Skin epidermis (tissue), 12 donors: Measurements from ENCODE around the gene SLC25A22.

Experiments
- H3K27ac ChIP-seq, 21 experiments: fragments of 200-600 bp; sonication (generic) in 11 of 21; one replicate each; pipeline ENCODE4 v1.5.0; 2020; ENCODE audit warnings: mild to moderate bottlenecking in 3 of 21, inconsistent platforms in 2 of 21, moderate library complexity in 2 of 21
- H3K4me3 ChIP-seq, 7 experiments: fragments of 200-600 bp; sonication (generic) in 2 of 7; one replicate each; pipeline ENCODE4 v1.5.0; 2020; ENCODE audit warnings: inconsistent platforms in 2 of 7, mild to moderate bottlenecking in 2 of 7, moderate library complexity in 1 of 7

SLC25A22 gene

DNA sequence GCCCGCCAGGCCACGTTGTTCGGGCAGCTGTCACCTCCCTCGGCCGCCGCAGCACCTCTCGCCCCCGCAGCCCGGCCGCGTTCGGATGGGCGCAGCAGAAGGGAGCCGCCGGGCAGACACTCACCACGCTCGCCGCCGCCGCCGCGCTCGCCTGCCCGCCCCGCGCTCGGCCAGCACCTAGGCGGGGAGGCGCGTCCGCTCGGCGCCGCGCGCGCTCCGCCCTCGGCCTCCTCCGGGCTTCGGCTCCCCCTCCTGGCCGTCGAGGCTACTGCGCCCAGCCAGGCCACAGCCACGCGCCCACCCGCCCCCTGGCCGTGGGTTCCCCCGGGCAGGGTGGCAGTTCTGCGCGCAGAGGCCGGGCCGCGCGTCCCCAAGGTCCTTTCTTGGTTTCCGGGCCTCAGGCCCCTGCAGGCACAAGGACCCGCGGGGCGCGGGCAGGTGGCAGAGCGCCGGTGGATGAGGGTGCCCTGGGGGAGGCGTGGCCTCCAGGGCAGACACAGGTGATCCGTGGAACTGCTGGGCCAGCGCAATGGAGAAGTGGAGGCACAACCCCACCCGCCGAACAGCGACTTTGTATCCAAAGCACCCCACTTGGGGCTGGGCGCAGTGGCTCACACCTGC, at the start of gene SLC25A22:
Gene SLC25A22 (minus strand): TSS at position 189 of the 621 bp plus-strand sequence. CDS start 3,275 bp downstream, outside the sequence.
- H3K27ac ChIP-seq, result peak within 1 kb of the TSS; percentile 10 to 91 (median 84)
- peak within 1 kb of the TSS; percentile 63 to 90 (median 77) for H3K4me3 ChIP-seq

DNA sequence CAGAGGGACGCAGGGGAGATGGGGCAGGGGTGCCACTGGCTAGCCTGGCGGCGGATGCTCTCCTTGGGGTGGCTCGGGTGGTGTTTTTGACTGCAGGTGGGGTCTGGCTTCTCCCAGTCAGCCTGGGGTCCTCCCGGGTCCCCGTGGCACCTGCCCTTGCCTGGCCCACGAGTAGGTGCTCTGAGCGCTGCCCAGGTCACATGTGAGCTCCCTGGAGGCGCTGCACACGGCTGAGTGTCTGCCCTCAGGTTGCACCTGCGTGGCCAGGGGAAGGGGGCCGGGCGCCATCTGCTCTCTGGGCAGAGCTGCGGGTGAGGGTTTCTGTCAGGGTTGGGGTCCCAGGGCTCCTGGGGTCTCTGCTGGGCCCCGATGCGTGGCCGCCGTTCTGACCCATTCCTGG, 49.8 kb upstream of the SLC25A22 start:
- no peak overlapping the region for H3K4me3 ChIP-seq
- peak overlapping the region in 1 of 21 experiments; percentile 100 for H3K27ac ChIP-seq

DNA sequence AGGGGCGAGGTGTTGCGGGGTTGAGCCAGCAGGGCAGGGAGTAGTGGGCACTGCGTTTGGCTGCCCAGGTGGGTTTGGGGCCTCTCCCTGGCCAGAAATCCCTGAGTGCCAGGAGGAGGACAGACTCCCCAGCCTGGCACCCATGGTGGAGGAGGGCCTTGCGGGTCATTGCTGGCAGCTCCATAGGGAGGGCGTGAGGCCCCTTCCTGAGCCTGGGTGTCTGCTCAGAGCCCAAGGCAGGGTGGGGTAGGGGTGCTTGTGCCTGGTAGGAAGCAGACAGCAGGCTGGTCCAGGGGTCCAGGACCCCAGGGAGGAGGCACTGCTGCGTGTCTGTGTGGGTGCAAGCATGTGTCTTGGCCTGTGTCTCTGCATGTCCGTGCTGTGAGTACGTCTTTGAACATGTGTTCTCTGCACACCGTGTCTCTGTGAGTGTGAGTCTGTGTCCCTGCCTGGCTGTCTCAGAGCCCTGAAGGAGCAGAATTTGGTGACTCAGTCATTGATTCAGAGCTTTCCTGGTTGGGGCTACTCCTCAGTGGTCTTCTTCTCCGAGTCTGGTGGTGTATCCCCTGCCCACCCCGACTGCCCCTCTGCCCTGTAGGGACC, 48.5 kb upstream of the SLC25A22 start:
- Histone ChIP-seq H3K27ac (peak overlapping the region in 13 of 21 experiments; percentile 8 to 100 (median 99)), H3K4me3 (no peak overlapping the region)

DNA sequence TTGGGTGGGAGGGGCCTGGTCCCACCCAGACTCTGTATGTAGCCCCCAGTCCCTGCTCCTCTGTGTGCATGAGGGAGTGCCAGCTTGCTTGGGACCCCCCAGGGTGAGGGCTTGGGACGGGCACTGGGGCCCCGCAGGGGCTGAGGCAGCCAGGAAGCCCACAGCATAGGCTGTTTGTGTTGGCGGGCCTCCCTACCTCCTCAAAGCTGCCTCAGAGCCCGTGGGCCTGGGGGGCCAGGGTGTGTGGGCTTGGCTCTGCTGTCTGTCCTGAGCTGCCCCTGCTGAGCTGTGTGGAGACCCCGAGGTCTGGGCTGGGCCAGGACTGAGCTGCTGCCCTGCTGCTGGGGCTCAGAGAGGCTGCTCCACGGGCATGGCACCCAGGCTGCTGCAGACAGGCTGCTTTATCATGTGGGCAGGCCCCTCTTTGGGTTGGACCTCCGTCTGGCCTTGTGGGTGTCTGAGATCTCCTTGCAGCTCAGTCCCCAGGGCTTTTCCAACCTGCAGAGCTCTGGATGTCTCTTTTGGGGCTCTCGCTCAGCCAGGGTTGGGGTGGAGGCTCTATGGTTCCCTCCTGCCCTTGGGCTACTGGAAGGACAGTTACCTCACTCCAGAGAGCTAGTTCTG, 47.9 kb upstream of the SLC25A22 start:
- H3K27ac ChIP-seq, result peak overlapping the region in 17 of 21 experiments; percentile 8 to 100 (median 98)

DNA sequence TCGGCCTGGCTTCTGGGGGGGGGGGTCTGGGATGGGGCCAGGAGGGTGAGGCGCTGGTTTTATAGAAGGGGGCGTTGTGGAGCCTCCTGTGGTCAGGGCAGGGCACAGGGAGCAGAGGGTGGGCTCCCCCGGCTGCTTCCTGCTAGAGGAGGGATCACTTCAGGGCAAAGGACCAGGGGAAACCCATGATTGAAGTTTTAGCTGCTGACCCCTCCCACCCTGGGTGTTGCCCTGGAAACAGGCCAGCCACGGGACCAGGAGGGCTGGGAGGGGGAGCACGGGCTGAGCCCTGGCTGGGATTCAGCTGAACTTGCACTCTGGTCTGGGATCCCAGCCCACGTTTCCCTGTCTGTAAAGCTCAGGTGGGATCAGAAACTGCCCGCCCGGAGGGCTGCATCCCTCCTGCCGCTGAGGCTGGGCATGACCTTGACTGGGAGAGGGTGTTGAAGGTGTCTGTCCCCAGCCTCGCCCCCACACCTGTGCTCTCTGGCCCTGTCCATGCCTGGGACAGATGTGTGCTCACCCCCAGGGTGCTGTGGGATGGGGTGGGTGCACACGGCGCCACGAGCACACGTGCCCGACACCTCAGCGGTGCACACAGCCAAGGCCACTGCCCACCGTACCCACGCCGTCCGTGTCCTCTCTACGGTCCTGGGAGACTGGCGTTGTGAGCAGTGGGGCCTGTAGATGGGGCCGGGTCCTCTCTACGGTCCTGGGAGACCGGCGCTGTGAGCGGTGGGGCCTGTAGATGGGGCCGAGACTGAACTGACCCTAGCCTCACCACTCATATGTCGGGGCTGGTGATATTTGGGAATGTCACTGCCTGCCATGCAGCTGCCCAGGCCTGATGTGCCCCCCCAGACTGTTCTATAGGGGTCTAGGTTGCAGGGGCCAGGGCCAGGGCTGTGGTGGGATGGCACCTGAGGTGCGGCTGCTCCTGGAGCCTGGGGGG, 46.9 kb upstream of the SLC25A22 start:
- Histone ChIP-seq H3K27ac (peak overlapping the region; percentile 91 to 100 (median 98)), H3K4me3 (peak overlapping the region; percentile 70 to 99 (median 86))

More for the DNA sequence above, 47.9 kb upstream of the SLC25A22 start:
- H3K4me3 ChIP-seq, result peak overlapping the region in 2 of 7 experiments; percentile 78 to 95

DNA sequence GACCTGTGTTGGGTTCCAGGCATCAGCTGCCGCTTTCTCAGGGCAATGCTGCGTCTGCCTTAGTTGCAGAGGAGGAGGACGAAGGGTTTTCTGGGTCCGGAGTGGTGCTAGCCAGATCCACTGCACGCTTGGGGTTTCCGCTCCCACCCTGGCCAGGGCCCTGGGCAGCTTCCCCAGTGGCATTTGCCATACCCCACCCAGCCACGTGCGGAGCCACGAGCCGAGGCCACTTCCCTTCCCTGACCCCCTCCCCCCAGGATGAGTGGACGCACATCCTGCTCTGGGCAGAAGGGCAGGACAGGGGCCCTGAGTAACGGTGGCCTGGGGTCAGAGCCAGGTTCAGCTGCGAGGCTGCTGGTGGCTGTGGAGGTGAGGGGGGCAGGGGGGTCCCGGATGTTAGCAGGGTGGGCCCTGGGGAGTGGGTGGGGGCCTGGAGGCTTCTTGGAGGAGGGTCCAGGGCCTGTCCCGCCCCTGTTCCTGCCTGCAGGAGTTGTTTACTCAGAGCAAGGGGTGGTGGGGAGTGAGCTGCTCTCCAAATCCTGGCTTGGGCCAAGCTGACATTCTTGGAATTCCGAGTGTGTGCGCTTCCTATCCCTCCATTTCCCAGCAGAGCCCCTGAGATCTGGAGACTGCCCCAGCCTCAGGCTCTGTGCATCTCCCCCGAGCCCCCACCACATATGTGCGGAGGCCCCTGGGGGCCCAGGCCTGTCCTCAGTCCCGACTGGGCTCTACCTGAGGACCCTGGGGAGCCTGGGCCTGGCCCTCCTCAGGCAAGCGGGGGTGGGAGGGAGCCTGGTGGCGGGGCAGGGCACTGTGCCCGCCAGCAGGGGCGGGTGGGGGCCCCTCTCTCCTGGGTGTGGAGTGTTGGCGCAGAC, 46.0 kb upstream of the SLC25A22 start:
- H3K27ac ChIP-seq, result peak overlapping the region; percentile 91 to 100 (median 98)

DNA sequence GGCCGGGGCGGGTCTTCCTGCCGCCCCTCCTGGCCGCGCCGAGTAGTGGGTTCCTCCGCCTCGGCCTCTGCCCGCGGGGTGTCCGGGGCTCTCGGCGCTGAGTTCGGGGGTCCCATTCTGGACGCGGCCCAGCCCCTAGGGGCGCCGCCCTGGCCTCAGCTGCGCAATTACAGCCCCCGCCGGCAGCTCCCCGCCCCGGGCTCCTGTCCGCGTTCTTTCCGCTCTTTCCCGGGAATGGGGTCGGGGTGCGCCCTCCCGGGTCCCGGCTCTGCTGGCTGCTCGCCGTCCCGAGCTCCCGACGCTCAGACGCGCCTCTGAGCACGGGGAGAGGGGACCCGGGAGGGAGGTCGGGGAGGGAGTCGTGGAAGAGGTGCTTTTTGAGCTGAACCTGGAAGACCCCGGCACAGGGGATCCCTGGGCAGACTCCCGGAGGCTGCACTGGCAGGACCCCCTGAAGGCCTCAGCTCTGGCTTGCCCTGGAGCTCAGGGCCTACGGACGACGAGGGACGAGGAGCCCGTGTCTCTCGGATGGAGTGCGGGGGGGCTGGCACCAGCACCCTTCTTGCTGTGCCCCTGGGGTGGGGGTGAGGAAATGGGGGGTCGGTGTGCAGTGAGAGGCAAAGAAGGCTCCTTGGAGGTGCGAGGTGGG, 45.1 kb upstream of the SLC25A22 start:
- H3K27ac ChIP-seq, result peak overlapping the region; percentile 91 to 100 (median 98)
- peak overlapping the region; percentile 70 to 99 (median 86) for H3K4me3 ChIP-seq

More for the DNA sequence above, 46.0 kb upstream of the SLC25A22 start:
- peak overlapping the region; percentile 70 to 99 (median 86) for H3K4me3 ChIP-seq

DNA sequence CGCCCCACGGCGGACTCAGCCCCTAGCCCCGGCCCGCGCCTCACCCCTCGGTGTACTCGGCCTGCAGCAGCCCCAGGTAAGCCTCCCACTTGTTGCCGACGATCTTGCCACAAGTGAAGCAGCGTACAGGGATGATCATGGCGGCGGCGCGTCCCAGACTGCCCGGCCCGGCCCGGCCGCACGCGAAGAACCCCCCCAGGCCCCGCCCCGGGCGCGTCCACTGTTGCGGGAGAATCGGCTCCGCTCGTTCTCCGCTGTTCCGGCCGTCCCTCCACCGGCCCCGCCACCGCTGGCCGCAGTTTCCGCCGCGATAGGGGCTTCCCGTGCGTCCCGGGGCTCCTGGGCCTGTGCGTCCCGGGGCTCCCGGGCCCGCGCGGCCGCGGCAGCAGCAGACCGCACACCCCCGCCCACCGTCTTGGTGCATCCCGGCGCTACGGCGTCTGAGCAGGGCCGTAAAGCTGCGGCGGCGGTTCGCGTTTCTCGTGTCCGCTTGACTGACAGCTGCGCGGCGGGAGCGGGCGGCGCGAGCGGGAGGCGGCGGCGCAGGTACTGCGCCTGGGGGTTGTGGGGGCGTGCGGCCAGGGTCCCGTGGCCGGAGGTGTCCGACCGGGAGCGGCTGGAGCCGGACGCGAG, 44.4 kb upstream of the SLC25A22 start, which contains the start of the genes POLR2L and TSPAN4:
Gene POLR2L (minus strand): TSS at position 160 of the 633 bp plus-strand sequence. CDS start 21 bp downstream, at position 139.
Gene TSPAN4 (plus strand): TSS at position 483 of the 633 bp plus-strand sequence. CDS start 7,453 bp downstream, outside the sequence.
- Histone ChIP-seq H3K27ac (peak within 1 kb of the TSS; percentile 91 to 100 (median 98)), H3K4me3 (peak within 1 kb of the TSS; percentile 70 to 99 (median 86))

DNA sequence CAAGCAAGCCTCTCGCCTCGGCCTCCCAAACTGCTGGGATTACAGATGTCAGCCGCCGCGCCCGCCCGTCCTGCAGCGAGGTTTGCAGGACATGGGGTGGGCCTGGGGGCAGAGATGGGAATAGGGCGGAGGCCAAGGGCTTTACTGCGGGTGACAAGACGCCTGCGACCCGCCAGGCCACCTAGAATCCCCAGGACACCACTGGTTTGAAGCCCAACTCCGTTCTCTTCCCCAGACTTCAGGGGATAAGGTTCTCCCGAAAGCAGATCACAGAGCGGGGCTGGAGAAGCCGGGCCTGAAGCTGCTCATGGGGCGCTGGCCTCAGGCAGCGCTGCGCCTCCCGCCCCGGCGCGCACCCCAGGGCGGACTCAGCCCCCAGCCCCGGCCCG, 43.9 kb upstream of the SLC25A22 start:
- Histone ChIP-seq H3K4me3 (peak overlapping the region; percentile 70 to 99 (median 86)), H3K27ac (peak overlapping the region; percentile 91 to 100 (median 98))

DNA sequence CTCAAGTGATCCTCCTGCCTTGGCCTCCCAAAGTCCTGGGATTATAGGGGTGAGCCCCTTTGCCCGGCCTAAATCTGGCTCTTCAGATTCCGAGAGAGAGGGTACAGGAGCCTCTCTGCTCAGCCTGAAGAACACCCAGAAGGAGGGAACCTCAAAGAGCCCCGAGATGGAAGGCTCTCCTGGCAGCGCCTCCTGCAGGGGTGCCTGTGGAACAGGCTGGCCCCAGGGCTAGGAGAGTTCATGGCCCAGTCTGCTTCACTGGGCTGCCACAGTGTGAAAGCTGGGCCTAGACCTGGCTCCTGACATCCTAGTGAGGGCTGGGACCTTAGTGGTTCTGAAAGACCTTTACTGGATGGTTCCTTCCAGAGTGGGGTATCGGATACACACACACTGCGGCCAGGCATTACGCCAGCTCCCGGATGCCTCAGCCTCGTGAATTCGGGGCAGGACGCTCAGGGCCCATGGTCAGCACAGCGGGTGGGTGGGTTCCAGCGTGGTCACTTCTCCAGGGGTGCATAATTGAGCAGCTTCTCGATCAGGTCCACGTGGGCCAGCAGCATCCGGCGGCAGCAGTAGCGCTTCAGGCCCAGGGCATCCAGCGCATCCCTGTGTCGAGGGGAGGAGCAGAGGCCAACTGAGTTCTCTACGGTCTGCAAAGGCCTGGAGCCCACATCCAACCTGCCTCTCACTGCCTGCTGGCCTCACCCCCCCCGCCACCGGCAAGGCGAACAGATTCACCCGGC, 42.0 kb upstream of the SLC25A22 start:
- H3K27ac ChIP-seq, result peak overlapping the region in 4 of 21 experiments; percentile 3 to 24 (median 8)
- peak overlapping the region in 1 of 7 experiments; percentile 3 for H3K4me3 ChIP-seq

DNA sequence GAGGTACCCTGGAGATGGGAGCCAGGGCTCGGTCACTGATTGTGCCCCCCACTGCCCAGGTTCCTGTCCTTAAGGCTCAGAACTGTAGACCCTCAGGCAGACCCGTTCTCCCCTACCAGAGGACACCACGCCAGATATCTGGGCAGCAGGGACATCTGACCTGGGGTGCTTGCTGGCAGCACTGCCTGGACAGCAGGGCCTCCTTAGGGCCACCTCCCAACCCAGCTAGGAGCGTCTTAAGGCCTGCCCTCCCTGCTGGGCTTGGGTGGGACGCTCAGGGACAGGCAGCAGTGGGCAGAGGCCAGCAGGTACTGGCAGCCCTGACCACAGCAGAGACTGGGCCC, 41.2 kb upstream of the SLC25A22 start:
- H3K27ac ChIP-seq, result peak overlapping the region in 3 of 21 experiments; percentile 1 to 41 (median 8)

DNA sequence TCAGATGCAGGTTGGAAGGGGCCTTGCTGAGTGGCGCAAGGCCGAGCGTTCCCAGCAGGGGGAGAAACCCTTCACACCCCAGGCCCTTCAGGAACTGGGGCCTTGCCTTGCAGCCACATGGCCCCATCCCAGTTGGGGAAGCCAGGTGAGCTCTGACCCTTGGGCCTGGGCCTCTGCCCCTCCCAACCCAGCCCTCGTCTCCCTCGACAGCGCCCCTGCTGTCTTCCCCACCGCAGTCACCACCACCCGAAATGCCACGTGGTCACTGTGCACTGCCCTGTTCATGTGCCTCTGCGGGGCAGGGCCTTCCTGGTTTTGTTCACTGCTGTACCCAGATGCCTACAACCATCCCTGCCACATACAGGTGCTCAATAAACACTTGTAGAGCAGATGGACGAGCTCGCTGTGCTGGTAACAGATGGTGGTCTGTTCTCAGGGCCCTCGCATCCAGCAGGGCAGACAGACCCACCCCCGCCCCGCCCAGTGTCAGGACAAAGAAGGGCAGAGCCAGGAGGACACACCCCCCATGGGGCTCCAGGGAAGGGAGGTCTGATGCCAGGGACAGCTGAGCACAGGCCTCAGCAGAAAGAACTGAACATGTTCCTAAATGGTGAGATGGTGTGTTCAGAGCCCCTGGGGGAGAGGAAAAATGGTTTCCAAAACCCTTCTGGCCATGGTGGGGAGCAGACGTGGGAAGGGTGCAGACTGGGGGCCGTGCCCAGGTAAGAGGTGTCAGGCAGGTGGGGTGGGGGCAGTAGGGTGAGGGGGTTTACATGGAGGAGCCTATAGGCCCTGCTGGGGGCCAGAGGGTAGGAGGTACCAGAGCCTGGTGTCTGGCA, 40.6 kb upstream of the SLC25A22 start:
- peak overlapping the region in 5 of 21 experiments; percentile 0 to 41 (median 8) for H3K27ac ChIP-seq
- H3K4me3 ChIP-seq, result no peak overlapping the region

More for the DNA sequence above, 41.2 kb upstream of the SLC25A22 start:
- H3K4me3 ChIP-seq, result no peak overlapping the region

DNA sequence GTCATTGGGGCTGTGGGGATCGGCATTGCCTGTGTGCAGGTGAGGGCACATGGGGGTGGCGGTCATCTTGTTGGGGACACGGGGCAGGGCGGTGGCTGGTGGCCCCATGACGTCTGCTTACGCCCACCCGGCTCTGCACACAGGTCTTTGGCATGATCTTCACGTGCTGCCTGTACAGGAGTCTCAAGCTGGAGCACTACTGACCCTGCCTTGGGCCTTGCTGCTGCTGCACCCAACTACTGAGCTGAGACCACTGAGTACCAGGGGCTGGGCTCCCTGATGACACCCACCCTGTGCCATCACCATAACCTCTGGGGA, 39.9 kb upstream of the SLC25A22 start:
- Histone ChIP-seq H3K4me3 (no peak overlapping the region), H3K27ac (peak overlapping the region in 1 of 21 experiments; percentile 0)

DNA sequence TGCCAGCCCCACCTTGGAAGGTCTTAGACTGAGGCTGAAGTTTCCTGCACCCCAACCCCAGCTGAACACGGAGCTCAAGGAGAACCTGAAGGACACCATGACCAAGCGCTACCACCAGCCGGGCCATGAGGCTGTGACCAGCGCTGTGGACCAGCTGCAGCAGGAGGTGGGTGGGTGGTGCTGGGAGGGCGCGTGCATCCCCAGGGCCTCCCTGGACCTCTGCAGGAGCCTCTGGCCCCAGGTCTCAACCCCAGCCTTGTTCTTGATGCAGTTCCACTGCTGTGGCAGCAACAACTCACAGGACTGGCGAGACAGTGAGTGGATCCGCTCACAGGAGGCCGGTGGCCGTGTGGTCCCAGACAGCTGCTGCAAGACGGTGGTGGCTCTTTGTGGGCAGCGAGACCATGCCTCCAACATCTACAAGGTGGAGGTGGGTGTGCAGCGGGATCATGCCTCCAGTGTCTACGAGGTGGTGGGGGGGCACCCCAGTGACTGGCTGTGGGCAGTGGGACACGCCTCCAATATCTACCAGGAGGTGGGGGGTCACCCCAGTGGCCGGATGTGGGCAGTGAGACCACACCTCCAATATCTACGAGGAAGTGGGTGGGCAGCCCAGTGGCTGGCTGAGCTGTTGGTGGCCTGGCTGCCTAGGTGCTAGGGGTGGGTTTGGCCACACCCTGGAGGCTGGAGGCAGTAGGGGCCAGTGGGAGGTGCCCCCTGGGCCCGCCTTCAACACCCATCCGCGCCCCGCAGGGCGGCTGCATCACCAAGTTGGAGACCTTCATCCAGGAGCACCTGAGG, 39.3 kb upstream of the SLC25A22 start:
- no peak overlapping the region for H3K27ac ChIP-seq

DNA sequence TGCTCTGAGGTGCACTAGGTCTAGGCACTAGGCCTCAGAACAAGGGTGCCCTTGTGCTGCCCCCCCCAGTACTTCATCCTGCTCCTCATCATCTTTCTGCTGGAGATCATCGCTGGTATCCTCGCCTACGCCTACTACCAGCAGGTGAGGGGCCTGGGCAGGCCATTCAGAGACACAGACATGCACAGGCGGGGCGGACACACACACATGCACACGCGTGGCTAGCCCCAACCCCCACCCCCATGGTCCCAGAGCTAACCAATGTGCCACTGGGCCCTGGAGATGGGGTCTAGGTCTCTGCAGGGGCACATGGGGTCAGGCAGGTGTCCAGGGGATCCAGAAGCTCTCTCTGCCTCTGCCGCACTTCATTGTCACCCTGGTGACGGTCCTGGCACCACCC, 38.6 kb upstream of the SLC25A22 start:
- Histone ChIP-seq H3K27ac (no peak overlapping the region), H3K4me3 (no peak overlapping the region)

More for the DNA sequence above, 39.3 kb upstream of the SLC25A22 start:
- H3K4me3 ChIP-seq, result no peak overlapping the region
